NCI-H2196 (cell line): ENCODE data around the gene SP6.
A peak's percentile ranks its signal among the peaks of the same experiment; 100 is the strongest.

ENCODE experiments used
- DNase-seq: peaks from one replicate; lab custom pipeline; 2025; ENCODE audit not compliant: unreplicated experiment; lab: John Stamatoyannopoulos, UW

SP6 gene

GRCh38 chr17:47813512-47814031 is 37.4 kb downstream of the SP6 start:
- no peak for DNase-seq

DNA sequence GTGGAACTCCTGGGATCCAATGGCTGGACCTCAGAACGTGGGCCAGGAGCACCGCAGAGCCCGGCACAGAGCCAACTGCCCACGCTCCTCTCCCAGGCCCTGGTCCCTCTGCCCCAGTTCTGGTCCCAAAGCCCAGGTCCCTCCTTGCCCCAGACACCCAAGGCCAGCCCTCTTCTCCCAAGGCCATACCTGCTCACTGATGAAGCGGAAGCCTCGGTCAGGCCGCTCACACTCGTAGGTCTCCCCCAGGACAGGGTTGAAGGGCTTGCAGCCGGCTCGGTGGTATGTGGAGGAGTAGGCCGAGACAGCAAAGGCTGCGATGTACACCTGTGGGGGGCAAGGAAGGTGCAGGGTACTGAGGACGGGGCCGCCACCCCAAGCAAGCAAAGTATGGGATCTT is 37.9 kb downstream of the SP6 start:
- no peak for DNase-seq

- DNase-seq, result no peak
These were observed 38.6 kb downstream of the SP6 start for GRCh38 chr17:47812146-47812920.

DNA sequence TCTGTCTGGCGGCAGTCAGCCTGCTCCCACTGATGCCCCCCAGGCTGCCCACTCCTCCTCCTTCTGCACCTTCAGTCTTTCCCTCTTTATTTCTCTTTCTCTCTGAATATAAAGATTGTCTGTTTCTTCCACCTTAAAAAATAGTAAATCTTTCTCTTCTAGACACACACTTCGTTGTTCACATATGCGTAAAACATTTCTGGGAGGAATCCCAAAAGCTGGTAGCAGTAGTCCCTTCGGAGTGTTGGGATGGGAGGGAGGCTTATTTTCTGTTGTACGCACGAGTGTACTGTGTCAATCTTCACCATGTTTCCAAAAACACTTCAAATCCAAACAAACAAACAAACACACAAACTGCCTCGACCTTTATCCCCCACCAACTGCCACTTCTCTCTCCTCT is 39.3 kb downstream of the SP6 start:
- no peak for DNase-seq

DNA sequence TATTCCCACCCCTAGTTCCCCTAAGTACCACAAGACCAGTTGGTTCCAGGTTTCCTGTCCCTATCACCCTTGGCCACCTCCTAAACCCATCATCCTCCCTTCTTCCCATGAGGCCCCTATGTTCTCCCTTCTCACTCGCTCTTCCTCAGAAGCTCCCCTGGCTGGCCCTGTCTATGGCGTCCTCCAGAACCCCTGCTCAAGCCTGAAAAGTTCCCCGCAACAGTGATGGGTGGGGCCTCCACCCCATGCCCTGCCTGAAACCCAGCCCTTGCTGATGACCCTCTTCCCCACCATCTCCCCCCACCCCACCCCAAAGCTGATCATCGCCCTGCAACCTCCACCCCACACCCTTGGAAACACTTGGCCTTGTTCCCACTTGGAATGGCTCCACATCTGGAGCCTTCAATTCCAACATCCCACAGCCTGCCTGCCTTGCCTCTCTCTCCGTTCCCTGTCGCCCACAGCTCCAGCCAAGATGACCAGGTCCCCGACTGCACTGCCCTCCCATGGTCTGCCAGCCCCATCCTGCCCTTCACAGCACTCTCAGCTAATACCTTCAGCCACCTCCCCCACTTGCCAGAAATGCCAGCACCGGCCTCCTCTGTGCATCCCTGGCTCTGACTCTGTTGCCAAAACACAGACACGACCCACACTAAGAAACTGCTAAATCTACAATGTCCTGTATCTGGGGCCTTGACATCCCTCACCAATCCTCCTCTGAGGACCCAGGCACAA is 39.9 kb downstream of the SP6 start:
- DNase-seq, result no peak

GRCh38 chr17:47810200-47810821 is 40.7 kb downstream of the SP6 start:
- DNase-seq, result no peak

GRCh38 chr17:47808830-47809480 is 42.0 kb downstream of the SP6 start:
- DNase-seq, result no peak

DNA sequence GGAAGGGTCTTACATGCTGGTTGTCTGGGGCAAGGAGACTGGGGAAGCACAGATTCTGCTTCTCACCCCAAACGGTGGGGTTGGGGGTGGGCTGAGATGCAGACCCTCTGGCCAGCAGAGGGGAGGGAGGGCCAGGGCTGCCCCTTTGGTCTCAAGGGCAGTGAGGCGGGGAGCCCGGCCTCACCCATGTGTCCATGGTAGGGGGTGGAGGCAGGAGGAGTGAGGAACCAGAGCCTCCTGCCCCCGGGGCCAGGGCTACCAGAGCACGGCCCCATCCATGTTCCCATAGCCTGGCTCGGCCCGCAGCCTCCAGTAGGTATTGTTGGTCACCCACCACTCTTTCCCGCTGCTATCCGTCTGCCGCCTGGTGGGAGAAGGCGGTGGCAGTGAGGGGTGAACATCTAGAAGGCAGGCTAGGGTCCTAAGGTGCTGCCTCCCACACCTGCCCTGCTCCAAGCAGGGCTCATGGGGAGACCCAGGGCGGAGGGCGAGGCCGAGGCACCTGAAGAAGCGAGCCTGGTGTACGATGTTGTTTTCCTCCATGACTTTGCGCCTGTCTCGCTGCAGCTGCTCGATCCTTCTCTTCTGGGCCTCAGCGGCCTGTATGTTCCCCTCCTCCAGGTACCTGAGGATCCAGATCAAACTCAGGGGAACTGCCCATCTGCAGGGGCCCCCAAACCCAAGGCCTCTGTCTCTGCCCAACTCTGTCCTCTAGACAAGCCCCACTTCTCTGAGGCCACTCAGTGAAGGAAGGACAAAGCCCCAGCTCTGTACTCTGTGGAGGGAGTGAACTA is 42.7 kb downstream of the SP6 start:
- DNase-seq, result no peak

GRCh38 chr17:47807421-47807820 is 43.5 kb downstream of the SP6 start:
- no peak for DNase-seq

DNA sequence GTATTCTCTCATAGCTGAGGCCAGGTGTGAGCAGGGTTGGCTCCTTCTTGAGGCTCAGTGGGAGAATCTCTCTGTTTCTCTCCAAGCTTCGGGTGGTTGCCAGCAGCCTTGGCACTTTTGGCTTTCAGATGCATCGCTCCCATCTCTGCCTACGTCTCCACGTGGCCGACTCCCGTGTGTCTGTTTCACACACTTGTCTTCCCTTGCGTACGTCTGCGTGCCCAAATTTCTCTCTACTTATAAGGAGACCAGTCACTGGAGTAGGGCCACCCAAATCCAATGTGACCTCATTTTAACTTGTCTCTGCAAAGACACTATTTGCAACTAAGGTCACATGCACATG is 44.1 kb downstream of the SP6 start:
- DNase-seq, result no peak

DNA sequence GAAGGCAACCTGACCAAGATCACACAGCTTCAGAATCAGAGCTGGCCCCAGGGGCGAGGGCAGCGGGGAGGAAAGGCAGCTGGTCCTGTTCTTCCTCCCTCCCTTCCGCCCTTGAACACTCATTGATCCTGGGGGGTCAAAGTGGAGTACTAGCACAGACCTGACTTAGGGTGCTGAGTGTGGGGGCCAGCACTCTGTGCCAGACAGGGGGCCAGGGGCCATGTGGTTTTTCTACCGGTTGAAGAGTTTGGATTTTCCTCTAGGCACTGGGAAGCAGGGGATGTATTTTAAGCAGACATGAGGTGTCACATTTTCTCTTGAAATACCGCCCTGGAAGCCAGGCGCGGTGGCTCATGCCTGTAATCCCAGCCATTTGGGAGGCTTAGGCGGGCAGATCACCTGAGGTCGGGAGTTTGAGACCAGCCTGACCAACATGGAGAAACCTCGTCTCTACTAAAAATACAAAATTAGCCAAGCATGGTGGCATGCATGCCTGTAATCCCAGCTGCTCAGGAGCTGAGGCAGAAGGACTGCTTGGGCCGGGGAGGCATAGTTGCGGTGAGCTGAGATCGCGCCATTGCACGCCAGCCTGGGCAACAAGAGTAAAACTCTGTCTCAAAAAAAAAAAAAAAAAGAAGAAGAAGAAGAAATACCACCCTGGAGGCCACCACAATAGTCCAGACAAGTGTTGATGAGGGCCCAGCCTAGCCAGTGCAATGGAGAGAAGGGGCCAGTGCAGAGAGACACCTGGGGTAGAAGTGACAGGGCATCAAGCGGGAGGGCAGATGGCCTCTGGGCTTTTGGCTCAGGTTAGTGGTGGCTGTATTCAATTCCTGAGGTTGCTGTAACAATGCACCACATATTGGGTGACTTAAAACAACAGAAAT is 44.7 kb downstream of the SP6 start:
- no peak for DNase-seq

- DNase-seq, result no peak
These were observed 46.5 kb downstream of the SP6 start for GRCh38 chr17:47804461-47804860.

GRCh38 chr17:47803751-47804150 is 47.2 kb downstream of the SP6 start:
- no peak for DNase-seq

DNA sequence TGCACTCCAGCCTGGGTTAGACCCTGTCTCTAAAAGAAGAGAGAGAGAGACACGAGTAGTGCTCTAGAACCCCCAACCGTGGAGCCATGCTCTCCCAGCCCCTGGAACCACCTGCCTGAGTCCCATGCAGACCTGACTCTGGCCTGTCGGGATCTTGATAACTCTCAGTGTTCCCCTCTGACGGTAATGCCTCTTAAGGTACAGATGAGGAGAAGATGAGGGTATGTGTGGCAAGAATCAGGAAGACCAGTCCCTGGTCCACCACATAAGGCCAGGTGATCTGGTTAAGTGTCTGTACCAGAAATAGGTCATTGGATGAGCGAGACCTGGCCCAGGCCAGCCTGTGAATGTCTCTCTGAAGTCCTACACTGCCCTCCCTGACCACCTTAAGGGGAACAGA is 47.8 kb downstream of the SP6 start:
- no peak for DNase-seq

DNA sequence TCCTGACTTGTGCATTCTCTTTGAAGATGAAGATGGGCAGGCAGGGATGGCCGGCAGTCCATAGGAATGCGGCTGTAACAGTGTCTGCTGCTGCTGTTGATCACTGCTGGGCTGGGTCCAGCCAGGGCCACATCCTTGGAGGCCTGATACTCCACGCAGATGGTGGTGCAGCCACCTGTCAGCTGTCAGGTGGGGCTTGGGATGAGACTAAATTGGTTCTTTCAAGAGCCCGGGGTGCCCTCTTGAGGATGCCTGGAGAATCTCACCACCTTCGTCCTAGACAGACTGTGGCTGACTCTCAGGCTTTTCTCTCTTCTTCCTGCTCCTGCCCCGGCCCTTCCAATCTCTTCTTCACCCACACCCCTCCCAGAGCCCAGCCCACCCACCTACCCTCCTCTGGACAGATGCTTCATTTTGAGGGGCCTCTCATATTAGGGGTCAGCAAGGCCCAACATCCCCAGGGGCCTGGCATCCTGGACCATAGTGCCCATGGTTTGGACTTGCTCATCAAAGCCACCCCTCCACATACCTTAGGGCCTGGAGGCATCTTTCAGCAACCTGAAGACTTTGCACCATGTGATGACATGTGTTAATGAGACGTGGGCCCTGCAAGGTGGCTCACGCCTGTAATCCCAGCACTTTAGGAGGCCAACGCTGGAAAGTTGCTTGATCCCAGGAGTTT is 48.5 kb downstream of the SP6 start:
- DNase-seq, result peak; percentile 79

DNA sequence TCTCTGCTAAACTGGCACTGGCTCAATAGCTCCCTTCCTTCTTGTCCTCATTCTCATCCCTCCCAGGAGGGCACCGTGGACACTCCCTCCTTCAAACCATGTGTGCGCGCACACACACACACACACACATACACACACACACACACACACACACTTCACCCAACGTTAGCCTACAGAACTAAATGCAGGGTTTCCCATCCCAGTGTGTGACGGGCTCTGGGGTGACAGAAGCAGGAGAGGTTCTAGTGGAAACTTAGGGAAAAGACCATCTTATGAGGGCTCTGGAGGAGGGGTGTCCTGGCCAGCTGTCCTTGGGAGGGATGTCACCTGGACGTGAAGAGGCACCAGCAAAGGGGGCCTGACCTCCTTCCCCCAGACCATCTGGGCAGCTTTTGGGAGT is 49.1 kb downstream of the SP6 start:
- no peak for DNase-seq

- no peak for DNase-seq
These were observed 49.7 kb downstream of the SP6 start for GRCh38 chr17:47801176-47801765.

DNA sequence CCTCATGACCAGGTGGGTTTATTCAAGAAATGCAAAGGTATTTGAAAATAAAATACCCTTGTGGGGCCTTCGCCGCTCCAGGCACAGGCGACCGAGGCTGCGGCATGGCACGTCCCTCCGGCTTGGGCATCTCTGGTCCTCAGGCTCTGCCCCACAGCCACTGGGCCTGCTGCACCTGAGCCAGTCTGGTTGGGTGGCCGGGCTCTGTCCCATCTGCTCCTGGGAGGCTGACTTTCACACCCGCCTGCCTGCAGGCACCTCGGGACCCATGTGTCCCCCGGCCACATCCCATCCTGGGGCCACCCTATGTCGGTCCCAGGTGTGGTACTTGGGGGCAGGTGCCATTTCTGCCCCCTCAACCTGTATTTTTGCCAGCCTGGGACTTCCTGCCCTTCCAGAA is 50.3 kb downstream of the SP6 start:
- DNase-seq, result no peak

GRCh38 chr17:47797797-47798196 is 53.2 kb downstream of the SP6 start:
- DNase-seq, result no peak
